Parathyroid adenoma (tissue), 2 donors: Measurements from ENCODE around the gene CTNNAL1.
"Not testable (repeated sequence)": the region's sequence is repeated elsewhere in the genome, so short reads cannot be mapped to it uniquely, and the experiment has no call there.

Source experiments
- H2AFZ ChIP-seq: fragments of 300-600 bp; sonication (generic); one replicate; pipeline ENCODE4 v1.7.0; 2017; ENCODE audit warnings: antibody characterized with exemption, mild to moderate bottlenecking
- H3K27ac ChIP-seq: fragments of 300-600 bp; sonication (generic); one replicate; pipeline ENCODE4 v1.7.0; 2017
- H3K27me3 ChIP-seq: fragments of 300-600 bp; sonication (generic); one replicate; pipeline ENCODE4 v1.7.0; 2017; ENCODE audit warnings: low read length; ENCODE audit not compliant: control insufficient read depth, insufficient read depth
- H3K36me3 ChIP-seq: fragments of 300-600 bp; sonication (generic); one replicate; pipeline ENCODE4 v1.7.0; 2017; ENCODE audit warnings: low read length; ENCODE audit not compliant: control insufficient read depth, insufficient read depth
- H3K4me1 ChIP-seq: fragments of 300-600 bp; sonication (generic); one replicate; pipeline ENCODE4 v1.7.0; 2017; ENCODE audit warnings: control low read depth
- H3K4me2 ChIP-seq: fragments of 300-600 bp; sonication (generic); one replicate; pipeline ENCODE4 v1.7.0; 2017; ENCODE audit warnings: low read length
- H3K4me3 ChIP-seq: fragments of 300-600 bp; sonication (generic); one replicate; pipeline ENCODE4 v1.7.0; 2017; ENCODE audit warnings: low read depth, low read length
- H3K79me2 ChIP-seq: fragments of 300-600 bp; sonication (generic); one replicate; pipeline ENCODE4 v1.7.0; 2017; ENCODE audit warnings: control low read depth
- H3K9ac ChIP-seq: fragments of 300-600 bp; sonication (generic); one replicate; pipeline ENCODE4 v1.7.0; 2017; ENCODE audit warnings: mild to moderate bottlenecking
- H3K9me3 ChIP-seq: fragments of 300-600 bp; sonication (generic); one replicate; pipeline ENCODE4 v1.7.0; 2017; ENCODE audit warnings: low read length; ENCODE audit not compliant: control insufficient read depth
- CTCF ChIP-seq: fragments of 300-600 bp; sonication (generic); IDR thresholded peaks from one replicate; pipeline ENCODE4 v1.7.0; 2017; ENCODE audit warnings: antibody characterized with exemption, mild to moderate bottlenecking
- donor health status: primary hyperparathyroidism.

The CTNNAL1 gene

GRCh38 chr9:108905494-108905893 is 107.8 kb downstream of the CTNNAL1 start:
- Histone ChIP-seq H3K79me2 (no peaks in the 10 kb centered on the region), H3K9ac (no peak overlapping the region), H3K27ac (no peak overlapping the region), H3K4me3 (no peak overlapping the region), H3K4me2 (no peak overlapping the region), H3K36me3 (no peaks in the 10 kb centered on the region), H3K9me3 (no peaks in the 10 kb centered on the region), H3K27me3 (no peaks in the 10 kb centered on the region), H2AFZ (no peak overlapping the region), H3K4me1 (no peaks in the 10 kb centered on the region)
- TF ChIP-seq CTCF: no peak

GRCh38 chr9:108904161-108904560 is 109.1 kb downstream of the CTNNAL1 start:
- no peak overlapping the region for H3K9ac ChIP-seq
- no peaks in the 10 kb centered on the region for H3K27me3 ChIP-seq
- H3K4me3 ChIP-seq: no peak overlapping the region
- no peaks in the 10 kb centered on the region for H3K79me2 ChIP-seq
- no peaks in the 10 kb centered on the region for H3K9me3 ChIP-seq
- no peaks in the 10 kb centered on the region for H3K36me3 ChIP-seq
- no peak overlapping the region for H2AFZ ChIP-seq
- no peaks in the 10 kb centered on the region for H3K4me1 ChIP-seq
- H3K4me2 ChIP-seq: no peak overlapping the region
- no peak overlapping the region for H3K27ac ChIP-seq
- no peak for TF ChIP-seq CTCF

GRCh38 chr9:108903420-108904103 is 109.7 kb downstream of the CTNNAL1 start:
- H3K4me1 ChIP-seq: no peaks in the 10 kb centered on the region
- H3K9me3 ChIP-seq: no peaks in the 10 kb centered on the region
- no peaks in the 10 kb centered on the region for H3K36me3 ChIP-seq
- no peak overlapping the region for H2AFZ ChIP-seq
- no peaks in the 10 kb centered on the region for H3K79me2 ChIP-seq
- no peak for TF ChIP-seq CTCF
- no peaks in the 10 kb centered on the region for H3K27me3 ChIP-seq
- H3K9ac ChIP-seq: no peak overlapping the region
- H3K4me2 ChIP-seq: no peak overlapping the region
- no peak overlapping the region for H3K4me3 ChIP-seq
- H3K27ac ChIP-seq: no peak overlapping the region

GRCh38 chr9:108900176-108900575 is 113.1 kb downstream of the CTNNAL1 start:
- no peak for TF ChIP-seq CTCF
- Histone ChIP-seq H3K9ac (no peak overlapping the region), H3K27ac (no peak overlapping the region), H3K27me3 (no peaks in the 10 kb centered on the region), H2AFZ (no peak overlapping the region), H3K4me1 (no peaks in the 10 kb centered on the region), H3K36me3 (no peaks in the 10 kb centered on the region), H3K9me3 (no peaks in the 10 kb centered on the region), H3K79me2 (no peaks in the 10 kb centered on the region), H3K4me2 (no peak overlapping the region), H3K4me3 (no peak overlapping the region)

- H3K27me3 ChIP-seq, H3K4me3 ChIP-seq, H3K4me1 ChIP-seq, H3K4me2 ChIP-seq, H3K9me3 ChIP-seq, H3K27ac ChIP-seq, H3K79me2 ChIP-seq, H2AFZ ChIP-seq, H3K9ac ChIP-seq, H3K36me3 ChIP-seq: not testable (repeated sequence)
Measured at GRCh38 chr9:108899023-108899695, 114.1 kb downstream of the CTNNAL1 start.
